ENCODE measurements around the gene KRTAP4-3.
"Not testable (repeated sequence)": the region's sequence is repeated elsewhere in the genome, so short reads cannot be mapped to it uniquely, and the experiment has no call there.

KRTAP4-3 gene

DNA sequence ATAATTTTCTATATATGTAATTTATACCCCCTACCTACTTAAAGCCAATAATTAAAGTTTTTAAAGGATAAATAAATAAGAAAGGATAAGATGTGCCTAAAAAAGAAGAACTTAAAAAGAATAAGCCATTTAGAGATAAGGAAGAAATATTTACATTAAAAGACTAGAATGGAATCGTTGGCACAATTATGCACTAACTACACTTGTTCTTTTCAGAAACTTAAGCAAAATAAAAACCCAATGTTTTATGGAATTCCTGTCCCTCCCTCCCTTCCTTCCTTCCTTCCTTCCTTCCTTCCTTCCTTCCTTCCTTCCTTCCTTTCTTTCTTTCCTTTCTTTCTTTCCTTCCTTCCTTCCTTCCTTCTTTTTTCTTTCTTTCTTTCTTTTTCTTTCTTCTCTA, 23.2 kb downstream of the KRTAP4-3 start:
- TF ChIP-seq, protein P1, sequence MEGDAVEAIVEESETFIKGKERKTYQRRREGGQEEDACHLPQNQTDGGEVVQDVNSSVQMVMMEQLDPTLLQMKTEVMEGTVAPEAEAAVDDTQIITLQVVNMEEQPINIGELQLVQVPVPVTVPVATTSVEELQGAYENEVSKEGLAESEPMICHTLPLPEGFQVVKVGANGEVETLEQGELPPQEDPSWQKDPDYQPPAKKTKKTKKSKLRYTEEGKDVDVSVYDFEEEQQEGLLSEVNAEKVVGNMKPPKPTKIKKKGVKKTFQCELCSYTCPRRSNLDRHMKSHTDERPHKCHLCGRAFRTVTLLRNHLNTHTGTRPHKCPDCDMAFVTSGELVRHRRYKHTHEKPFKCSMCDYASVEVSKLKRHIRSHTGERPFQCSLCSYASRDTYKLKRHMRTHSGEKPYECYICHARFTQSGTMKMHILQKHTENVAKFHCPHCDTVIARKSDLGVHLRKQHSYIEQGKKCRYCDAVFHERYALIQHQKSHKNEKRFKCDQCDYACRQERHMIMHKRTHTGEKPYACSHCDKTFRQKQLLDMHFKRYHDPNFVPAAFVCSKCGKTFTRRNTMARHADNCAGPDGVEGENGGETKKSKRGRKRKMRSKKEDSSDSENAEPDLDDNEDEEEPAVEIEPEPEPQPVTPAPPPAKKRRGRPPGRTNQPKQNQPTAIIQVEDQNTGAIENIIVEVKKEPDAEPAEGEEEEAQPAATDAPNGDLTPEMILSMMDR (conservative IDR thresholded peaks at IDR 0.05; ENCODE audit: low read depth): no peak
- DNase-seq (ENCODE audit: low spot score): no peak
- ChIA-PET CTCF (no interaction called here), POLR2A (ENCODE audit: low non-redundant PET) (no interaction called here)
- H3K27ac ChIP-seq: no peak overlapping the region

DNA sequence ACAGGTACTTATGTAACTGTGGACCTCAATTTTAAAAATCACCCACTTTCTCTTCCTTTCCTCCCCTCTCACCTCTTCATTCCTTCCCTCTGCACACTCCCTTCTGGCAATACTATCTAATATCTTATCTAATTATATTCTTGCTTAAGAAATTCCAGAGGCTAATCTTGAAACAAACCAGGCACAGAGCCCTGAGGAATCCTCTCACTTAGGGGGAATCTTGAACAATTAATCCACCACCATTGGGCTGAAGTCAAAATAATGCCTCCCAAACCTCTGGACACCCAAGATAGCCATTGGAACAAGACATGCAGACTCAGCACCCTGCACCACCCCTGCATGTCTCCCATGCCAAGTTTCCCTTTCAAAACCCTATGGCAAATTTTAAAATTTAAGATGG, 26.7 kb downstream of the KRTAP4-3 start:
- TF ChIP-seq, protein P1 (conservative IDR thresholded peaks at IDR 0.05; ENCODE audit: low read depth): no peak
- CTCF ChIA-PET: interaction anchor here (0.8 kb wide), 1 partner anchor 159 kb away, joined by 4 read pairs; no protein-coding TSS in a partner anchor

DNA sequence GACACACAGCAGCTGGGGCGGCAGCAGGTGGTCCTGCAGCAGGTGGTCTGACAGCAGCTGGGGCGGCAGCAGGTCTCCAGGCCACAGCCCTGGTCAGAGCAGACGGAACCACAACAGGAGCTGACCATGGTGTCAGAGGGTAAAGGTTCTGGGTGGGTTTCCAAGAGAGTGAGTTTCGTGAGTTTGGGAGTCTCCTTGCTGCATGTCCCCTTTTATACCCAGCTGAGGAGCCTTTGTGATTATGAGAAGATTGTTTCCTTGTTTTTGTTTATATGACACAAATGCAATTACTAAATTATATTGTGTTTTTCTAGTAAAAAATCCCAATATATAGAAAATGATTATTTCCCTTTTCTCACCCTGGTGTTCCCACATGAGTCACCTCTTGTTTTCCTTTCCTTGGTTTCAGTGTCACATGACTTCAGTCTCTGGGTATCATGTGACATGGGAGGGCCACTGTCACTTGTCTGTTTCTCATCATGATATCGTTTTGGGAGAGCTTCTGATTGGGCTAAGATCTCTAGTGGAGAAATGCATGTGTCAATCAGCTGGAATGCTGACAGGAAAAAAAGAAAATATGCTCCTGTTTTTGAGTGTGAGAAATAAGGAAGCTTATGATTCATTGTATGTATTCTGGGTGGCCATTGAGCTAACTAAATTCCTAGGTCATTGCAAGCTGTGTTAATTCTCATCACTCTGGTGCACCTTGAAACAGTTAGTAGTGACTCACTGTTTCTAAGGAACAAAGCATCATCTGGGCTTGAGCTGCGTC, 27.5 kb downstream of the KRTAP4-3 start, which contains the start of gene KRTAP4-6:
KRTAP4-6 (minus strand) TSS at position 185 of the 772 bp plus-strand sequence; CDS start at position 128, 57 bp downstream.
- TF ChIP-seq, protein P1 (conservative IDR thresholded peaks at IDR 0.05; ENCODE audit: low read depth): no peak
- DNase-seq (ENCODE audit: low spot score): peak; percentile 74
- peak within 1 kb of the TSS; percentile 48; the same call in 1 of the 2 replicates for H3K27ac ChIP-seq
- CTCF ChIA-PET: interaction anchor here (0.6 to 0.8 kb wide), 2 partner anchors 159 to 264 kb away, joined by 3 to 4 read pairs; no protein-coding TSS in a partner anchor
- POLR2A ChIA-PET (ENCODE audit: low non-redundant PET): no interaction called here

More for the DNA sequence above, 26.7 kb downstream of the KRTAP4-3 start:
- no peak for DNase-seq (ENCODE audit: low spot score)
- POLR2A ChIA-PET (ENCODE audit: low non-redundant PET): no interaction called here
- no peak overlapping the region for H3K27ac ChIP-seq

DNA sequence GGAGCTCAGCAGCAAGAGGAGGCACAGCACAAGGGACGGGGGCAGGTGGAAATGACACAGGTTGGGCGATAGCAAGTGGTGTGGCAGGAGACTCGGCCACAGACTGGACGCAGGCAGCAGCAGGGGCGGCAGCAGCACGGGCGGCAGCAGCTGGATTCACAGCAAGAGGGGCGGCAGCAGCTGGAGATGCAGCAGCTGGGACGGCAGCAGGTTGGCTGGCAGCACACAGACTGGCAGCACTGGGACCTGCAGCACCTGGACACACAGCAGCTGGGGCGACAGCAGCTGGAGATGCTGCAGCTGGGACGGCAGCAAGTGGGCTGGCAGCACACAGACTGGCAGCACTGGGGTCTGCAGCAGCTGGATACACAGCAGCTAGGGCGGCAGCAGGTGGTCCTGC, 28.2 kb downstream of the KRTAP4-3 start:
- CTCF ChIA-PET: interaction anchor here (0.6 kb wide), 1 partner anchor 264 kb away, joined by 3 read pairs; no protein-coding TSS in a partner anchor
- peak overlapping the region; percentile 48; the same call in 1 of the 2 replicates for H3K27ac ChIP-seq
- DNase-seq (ENCODE audit: low spot score); POLR2A ChIA-PET (ENCODE audit: low non-redundant PET): not testable (repeated sequence)

DNA sequence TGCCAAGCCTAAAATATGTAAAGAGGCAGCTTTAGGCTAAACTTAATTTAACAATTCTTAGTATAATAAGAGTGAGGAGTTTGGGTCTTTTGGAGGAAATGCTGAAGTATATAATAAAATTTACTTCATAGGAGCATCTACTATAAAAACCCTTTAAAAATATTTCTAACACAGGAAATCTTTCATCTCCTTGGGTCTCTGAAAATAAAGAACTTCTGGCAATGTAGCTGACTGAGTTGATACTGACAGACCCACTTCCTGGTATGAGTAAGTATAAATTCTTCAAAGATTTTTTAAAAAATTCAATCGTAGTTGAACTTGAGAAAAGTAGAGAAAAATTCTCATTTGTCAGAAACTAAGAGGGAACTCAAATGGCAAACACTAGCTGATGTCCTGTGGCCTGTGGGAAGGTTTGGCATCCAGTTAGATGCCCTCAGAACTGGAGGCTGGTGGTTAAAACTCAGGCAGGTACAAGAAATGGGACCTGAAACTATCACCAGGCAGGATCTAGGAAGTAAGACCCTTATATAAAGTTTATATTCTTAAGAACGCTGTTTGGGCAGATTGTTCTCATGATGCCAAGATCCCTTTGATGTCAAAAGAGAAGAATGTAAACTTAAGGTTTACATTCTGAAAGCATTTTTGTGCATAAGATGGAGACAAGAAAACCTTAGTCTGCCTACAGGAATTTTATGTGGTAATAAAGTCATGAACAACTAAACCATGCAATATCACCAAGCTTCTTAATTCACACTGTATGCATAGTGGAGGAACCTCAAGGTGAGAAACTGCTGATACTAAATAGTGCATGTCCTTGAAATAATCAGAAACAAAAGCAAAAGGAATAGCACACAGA, 33.9 kb downstream of the KRTAP4-3 start:
- POLR2A ChIA-PET (ENCODE audit: low non-redundant PET): no interaction called here
- no peak overlapping the region for H3K27ac ChIP-seq
- CTCF ChIA-PET: interaction anchor here (0.6 to 0.7 kb wide), 2 partner anchors 284 to 1861 kb away, joined by 3 read pairs; no protein-coding TSS in a partner anchor
- no peak for DNase-seq (ENCODE audit: low spot score)
- TF ChIP-seq, protein P1 (conservative IDR thresholded peaks at IDR 0.05; ENCODE audit: low read depth): no peak

DNA sequence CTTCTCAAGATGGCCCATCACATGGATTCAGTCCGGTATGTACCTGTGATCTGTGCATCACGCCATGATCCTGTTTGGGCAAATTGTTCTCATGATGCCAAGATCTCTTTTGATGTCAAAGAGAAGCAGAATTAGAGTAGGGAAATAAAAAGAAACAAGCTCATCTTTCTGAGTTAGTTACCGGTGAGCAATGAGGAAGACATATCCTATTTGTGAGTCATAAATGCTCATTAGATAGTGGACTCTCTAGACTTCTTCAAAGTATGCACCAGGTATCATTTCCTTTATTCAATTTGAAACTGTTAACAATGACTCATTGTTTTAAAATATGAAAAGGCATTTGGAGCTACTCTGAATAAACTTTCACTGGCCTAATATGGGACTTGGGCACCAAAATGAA, 36.0 kb downstream of the KRTAP4-3 start:
- H3K27ac ChIP-seq: no peak overlapping the region
- ChIA-PET CTCF (no interaction called here), POLR2A (ENCODE audit: low non-redundant PET) (interaction anchor here (1.0 kb wide), 1 partner anchor 313 kb away, joined by 3 read pairs; no protein-coding TSS in a partner anchor)
- DNase-seq (ENCODE audit: low spot score): peak; percentile 75
- TF ChIP-seq, protein P1 (conservative IDR thresholded peaks at IDR 0.05; ENCODE audit: low read depth): no peak
